GM19328 (cell line): ENCODE data around the gene GADD45GIP1.

ENCODE experiments used
- ATAC-seq: cut with Tn5 transposase; IDR thresholded peaks from one replicate; pipeline ENCODE4 v1.9.1; 2021; ENCODE audit warnings: mild to moderate bottlenecking, moderate library complexity; ENCODE audit not compliant: unreplicated experiment

Gene GADD45GIP1

GRCh38 chr19:12956446-12957388 lies at the start of gene GADD45GIP1:
GADD45GIP1 (minus strand) TSS chr19:12957223; CDS start chr19:12957212, 11 bp downstream.
- ATAC-seq: peak; percentile 65

DNA sequence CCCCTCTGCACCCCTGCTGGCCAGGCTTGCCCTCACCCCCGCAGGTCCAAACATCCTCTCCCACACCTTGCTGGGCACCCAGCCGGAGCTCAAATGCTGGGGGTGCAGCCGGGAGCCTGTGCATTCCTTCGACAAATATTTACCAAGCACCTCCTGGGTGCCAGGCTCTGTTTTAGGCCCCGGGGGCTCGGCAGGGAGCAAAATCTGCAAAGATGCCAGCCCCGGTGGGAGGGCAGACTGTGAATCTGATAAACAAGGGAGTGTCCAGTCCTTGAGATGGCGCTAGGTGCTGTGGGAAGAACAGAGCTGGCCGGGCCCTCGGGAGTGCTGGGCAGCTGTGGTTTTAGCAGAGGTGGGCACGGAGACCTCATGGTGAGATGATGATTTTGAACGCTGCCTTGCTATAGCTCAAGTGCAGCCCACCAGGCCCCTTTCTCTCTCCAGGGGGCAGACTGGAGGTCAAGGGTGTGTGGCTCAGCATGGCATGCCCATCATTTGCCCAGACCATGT lies 48.9 kb upstream of the GADD45GIP1 start:
- ATAC-seq: no peak

GRCh38 chr19:13005253-13005652 lies 48.2 kb upstream of the GADD45GIP1 start:
- no peak for ATAC-seq

DNA sequence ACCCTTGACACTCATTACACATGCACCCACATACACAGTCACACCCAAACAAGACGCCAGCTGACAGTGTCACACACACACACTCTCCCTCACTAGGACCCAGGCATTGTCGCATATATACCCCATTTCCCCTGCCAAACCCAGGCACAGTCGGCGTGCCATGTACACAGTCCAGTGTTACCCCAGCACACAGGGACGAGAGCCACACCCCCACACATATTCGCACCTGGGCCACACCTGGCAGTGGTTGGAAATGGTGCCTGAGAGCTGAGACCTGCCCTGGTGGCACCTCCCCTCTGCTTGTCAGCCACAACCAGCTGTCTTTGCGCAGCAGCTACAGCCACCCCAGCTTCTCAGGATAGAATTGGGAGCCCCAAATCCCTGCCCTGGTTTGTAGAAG lies 47.2 kb upstream of the GADD45GIP1 start:
- ATAC-seq: no peak

DNA sequence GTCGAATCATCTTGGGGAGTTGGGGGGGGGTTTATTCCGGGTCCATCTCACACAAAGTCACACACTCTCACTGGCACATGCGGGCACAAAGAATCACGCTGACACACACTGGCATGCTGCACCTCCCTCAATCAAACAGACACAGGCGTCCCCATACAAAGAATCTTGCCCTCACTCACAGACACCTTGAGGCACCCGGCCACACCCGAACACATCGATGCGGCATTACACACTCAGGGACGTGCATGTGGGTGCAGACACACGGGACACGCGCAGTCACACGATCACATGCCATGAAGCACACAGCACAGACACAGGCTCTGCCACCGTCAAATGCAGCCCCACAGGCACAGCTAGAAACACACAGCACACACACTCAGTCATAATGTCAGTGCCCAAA lies 46.1 kb upstream of the GADD45GIP1 start:
- no peak for ATAC-seq

DNA sequence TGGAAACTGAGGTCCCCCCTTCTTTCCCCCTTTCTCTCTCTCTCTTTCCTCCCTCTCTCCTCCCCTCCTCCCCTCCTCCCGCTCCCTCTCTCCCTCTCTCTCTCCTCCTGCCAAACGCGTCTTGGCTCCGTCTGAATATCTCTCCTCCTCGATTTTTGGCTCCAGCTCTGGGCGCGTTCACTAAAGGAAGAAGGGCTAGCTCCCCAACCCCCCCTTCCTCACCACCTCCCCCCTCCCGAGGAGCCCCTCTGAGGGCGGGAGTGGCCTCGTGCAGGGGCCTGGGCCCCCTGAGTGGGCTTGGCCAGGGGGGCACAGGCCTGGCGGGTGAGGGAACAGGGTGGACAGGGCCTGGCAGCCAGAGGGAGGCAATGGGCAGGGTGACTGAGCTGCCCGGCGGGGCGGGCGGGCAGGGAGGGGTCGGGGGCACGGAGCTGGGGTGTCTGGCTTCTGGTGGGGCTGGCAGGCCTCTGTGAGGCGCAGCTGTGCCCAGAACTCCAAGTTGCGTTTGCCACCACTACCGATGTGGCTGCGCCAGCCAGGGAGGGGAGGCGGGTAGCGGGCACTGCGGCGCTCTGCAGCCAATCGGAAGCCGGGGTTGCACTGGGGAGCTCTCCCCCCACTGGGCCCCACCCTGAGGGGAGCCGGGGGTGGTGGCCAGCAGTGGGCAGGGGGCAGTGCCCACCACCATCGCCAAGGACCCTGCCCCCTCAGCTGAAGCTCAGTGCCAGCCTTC lies 45.3 kb upstream of the GADD45GIP1 start:
- ATAC-seq: no peak

- no peak for ATAC-seq
Observed at GRCh38 chr19:13001502-13002165, 44.6 kb upstream of the GADD45GIP1 start.

- no peak for ATAC-seq
Observed at GRCh38 chr19:13001166-13001501, 44.1 kb upstream of the GADD45GIP1 start.

DNA sequence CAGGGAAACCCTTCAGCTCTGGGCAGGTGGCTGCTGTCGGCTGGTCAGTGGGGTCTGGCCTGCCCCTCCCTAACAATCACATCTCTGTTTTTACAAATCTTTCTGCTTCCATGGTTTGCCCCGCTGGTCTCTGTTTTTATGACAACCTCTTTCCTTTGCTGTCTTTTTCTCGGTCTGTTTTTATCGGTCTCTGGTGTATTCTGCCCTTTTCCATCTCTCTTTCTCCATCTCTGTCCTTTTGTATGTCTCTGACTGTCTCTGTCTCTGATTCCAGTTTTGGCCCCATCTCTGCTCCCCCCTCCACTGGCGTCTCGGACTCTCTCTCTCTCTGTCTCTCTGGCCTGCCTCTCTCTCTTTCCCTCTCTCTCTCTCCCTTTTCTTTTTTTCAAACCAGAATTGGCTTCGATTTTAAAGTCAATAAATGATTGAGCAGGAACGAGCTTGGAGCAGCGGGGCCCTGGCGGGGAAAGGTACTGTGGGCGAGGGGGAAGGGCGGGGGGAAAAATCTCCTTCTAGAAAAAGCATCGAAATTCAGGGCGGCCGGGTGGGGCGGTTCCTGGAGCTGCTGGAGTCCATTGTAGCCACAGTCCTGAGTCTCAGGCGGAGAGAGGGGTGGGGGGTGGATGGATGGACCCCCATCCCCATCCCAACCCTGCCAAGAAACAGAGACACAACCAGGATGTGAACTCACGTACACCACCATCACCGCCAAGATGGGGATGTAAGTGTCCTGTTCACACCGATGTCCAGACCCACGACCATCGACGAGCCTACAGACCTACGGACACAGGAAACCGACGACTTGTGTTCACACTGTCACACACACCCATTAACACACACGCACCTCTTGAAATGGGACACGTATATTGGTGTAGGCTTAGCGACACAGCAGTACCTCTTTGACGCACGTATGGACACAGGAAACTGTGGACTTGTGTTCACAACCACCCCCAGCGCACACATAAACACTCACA lies 41.2 kb upstream of the GADD45GIP1 start:
- ATAC-seq: no peak

- no peak for ATAC-seq
Observed at GRCh38 chr19:12997179-12997966, 40.4 kb upstream of the GADD45GIP1 start.

DNA sequence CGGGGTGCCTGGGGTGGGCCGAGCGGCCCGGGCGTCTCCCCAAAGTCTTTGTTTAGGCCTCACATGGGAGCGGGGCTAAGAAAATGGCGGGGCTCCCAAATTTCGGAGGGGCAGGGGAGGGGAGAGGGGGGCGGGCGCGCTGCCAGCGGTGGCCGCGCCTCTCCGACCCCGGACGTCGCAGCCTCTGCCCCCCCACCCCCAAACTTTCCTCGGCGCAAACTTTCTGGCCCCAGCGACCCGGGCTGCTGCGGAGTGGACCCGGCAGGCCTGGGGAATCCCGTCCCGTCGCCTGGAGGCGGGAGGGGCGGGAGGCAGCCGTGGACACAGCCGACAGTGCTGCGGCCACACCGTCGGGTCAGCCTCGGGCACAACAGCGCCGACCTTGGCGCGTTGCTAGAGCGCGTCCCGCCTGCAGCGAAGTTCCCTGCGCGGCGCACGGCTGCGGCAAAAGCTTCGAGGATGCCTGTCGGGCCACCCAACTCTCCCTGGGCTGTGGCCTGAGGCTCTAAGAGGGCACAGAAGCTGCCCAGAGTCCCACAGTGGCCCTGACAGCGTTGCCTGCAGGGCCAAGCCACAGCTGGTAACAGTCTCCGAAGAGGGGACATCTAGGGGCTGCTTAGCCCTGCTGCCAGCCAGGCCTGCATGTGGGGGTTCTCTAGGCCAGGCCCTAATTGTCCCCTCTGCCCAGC lies 39.5 kb upstream of the GADD45GIP1 start:
- no peak for ATAC-seq

GRCh38 chr19:12995596-12996405 lies 38.8 kb upstream of the GADD45GIP1 start:
- ATAC-seq: no peak

DNA sequence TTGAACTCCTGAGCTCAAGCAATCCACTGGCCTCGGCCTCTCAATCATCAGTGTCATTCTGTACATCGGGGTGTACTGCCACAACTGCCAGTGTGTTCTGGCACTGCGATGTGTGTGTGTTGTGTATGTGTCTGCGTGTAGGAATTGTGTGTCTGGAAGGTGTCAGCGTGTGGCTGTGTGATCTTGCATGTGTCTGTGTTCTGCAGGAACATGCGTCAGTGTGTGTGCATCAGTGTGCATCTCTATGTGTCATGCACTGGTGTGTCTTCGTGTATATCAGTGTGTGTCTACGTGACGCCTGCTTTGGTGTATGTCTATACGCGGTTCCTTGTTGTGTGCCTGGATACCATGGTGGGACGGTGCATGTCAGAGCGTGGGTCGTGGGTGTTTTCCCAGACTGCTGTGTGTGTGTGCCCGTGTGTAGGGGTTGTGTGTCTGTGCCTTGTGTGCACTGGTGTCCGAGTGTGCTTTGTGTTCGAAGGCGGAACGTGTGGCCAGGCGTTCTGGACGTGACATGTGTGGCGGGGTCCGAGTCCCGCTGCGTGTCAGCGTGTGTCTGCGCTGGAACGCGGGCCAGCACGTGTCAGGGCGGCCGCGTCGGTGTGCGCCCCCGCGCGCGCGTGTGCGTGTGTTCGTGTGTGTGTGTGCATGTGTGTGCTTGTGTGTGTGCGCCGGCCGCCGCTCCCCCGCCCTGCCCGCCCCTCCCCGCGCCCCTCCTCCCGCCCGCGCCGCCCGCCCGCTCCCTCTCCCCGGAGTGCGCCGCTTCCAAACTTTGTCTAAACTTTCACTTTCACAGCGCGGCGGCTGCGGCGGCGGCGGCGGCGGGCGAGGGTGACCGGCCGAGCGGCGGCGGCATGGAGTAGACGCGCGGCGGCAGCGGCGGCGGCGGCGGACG lies 37.9 kb upstream of the GADD45GIP1 start, which contains the start of gene NFIX:
NFIX (plus strand) TSS at position 775 of the 895 bp plus-strand sequence. CDS start 363 bp downstream, outside the sequence.
- no peak for ATAC-seq

- ATAC-seq: no peak
Observed at GRCh38 chr19:12993562-12993961, 36.5 kb upstream of the GADD45GIP1 start.

DNA sequence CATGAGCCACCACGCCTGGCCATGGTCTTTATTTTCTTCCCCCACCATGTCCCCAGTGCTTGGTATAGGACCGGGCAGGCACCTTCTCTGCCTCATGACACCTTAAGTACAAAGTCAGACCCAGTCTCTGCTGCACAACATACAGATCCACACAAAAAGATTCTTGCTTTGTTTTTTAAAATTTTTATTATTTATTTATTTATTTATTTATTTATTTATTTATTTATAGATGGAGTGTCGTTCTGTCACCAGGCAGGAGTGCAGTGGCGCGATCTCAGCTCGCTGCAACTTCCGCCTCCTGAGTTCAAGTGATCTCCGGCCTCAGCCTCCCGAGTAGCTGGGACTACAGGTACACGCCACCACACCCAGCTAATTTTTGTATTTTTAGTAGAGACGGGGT lies 35.7 kb upstream of the GADD45GIP1 start:
- no peak for ATAC-seq

- no peak for ATAC-seq
Observed at GRCh38 chr19:12991296-12991695, 34.3 kb upstream of the GADD45GIP1 start.

GRCh38 chr19:12990853-12991252 lies 33.8 kb upstream of the GADD45GIP1 start:
- ATAC-seq: no peak
